Neural crest cell (in vitro differentiated cells): ENCODE results near the gene RALB. TPM values are rescaled to one million over a fixed set of nuclear protein-coding genes. Genes with fewer than 3 reads are reported as not detected.
A peak's percentile ranks its signal among the peaks of the same experiment; 100 is the strongest.

Source experiments
- DNase-seq: peaks from one replicate; pipeline ENCODE4 v3.0.0; 2021; ENCODE audit warnings: low read depth, mixed read lengths, low spot score
- H3K27ac Mint-ChIP-seq: one replicate; pipeline ENCODE4 v1.8.0; 2021; ENCODE audit warnings: mild to moderate bottlenecking, mixed read lengths; ENCODE audit not compliant: unreplicated experiment
- H3K27me3 Mint-ChIP-seq: 2 replicates; pipeline ENCODE4 v1.8.0; 2021; ENCODE audit warnings: low read depth, mild to moderate bottlenecking, mixed read lengths
- H3K36me3 Mint-ChIP-seq: 2 replicates; pipeline ENCODE4 v1.8.0; 2021; ENCODE audit warnings: low read depth, mild to moderate bottlenecking, mixed read lengths
- H3K4me1 Mint-ChIP-seq: 2 replicates; pipeline ENCODE4 v1.8.0; 2021; ENCODE audit warnings: mixed read lengths
- H3K4me3 Mint-ChIP-seq: one replicate; pipeline ENCODE4 v1.8.0; 2021; ENCODE audit warnings: mild to moderate bottlenecking, mixed read lengths
- H3K9me3 Mint-ChIP-seq: 2 replicates; pipeline ENCODE4 v1.8.0; 2021; ENCODE audit warnings: mixed read lengths
- total RNA-seq: library from RNA; stranded (reverse); gene quantifications from 2 replicates; pipeline ENCODE4 v1.2.1, GENCODE V29; 2021
- TF ChIP-seq, protein P1 (sequence below): fragments of 200-600 bp; sonication (generic); conservative IDR thresholded peaks from 2 replicates; pipeline ENCODE4 v1.5.0; 2021; ENCODE audit warnings: antibody characterized with exemption, mild to moderate bottlenecking

The RALB gene
- total RNA-seq, 1 donor from 2014 or later: 29.3 TPM

DNA sequence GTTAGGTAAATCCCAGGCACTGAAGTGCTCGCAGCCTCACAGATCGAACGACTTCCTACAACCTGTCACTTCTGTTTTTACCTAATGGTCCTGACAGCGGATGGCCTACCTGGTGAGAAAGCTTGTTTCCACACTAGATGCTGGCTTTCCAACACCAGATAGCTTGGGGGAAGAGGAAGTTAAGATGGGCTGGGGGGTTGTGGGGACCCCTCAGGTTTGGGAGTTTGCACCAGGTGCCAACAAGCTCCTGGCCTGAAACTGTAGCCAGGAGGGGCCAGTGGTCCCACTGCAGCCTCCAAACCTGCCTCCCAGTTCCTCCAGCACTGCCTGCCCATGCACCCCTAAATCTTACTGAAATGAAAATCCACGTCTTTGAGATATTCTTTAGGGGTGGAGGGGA, 33.4 kb upstream of the RALB start:
- H3K27ac Mint-ChIP-seq: no peak overlapping the region
- H3K27me3 Mint-ChIP-seq: peaks cover 9% of the 10 kb centered on the region
- H3K9me3 Mint-ChIP-seq: peaks cover 8% of the 10 kb centered on the region
- no peak for DNase-seq
- H3K36me3 Mint-ChIP-seq: peaks cover 37% of the 10 kb centered on the region
- peak overlapping the region; percentile 27 for H3K4me3 Mint-ChIP-seq
- TF ChIP-seq, protein P1, sequence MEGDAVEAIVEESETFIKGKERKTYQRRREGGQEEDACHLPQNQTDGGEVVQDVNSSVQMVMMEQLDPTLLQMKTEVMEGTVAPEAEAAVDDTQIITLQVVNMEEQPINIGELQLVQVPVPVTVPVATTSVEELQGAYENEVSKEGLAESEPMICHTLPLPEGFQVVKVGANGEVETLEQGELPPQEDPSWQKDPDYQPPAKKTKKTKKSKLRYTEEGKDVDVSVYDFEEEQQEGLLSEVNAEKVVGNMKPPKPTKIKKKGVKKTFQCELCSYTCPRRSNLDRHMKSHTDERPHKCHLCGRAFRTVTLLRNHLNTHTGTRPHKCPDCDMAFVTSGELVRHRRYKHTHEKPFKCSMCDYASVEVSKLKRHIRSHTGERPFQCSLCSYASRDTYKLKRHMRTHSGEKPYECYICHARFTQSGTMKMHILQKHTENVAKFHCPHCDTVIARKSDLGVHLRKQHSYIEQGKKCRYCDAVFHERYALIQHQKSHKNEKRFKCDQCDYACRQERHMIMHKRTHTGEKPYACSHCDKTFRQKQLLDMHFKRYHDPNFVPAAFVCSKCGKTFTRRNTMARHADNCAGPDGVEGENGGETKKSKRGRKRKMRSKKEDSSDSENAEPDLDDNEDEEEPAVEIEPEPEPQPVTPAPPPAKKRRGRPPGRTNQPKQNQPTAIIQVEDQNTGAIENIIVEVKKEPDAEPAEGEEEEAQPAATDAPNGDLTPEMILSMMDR: no peak
- H3K4me1 Mint-ChIP-seq: peaks cover 18% of the 10 kb centered on the region

DNA sequence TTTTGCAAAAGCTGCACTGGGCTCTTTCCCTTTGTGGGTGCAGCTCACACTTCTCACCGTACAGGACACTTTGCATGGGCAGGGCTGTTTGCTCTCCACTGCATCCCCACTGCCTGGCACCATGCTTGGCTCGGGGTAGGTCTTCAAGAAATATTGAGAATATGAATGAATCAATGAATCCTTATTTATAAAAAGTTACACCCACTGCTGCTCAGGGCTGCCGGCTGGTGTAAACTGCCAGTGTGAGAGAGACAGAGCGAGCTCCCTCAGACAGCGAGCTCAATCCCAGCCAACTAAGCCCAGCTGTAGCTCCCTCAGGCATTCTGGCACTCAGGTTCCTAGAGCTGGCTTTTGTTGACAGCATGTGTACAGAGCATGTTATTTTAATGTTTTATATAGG, 32.9 kb upstream of the RALB start:
- Mint-ChIP-seq H3K4me3 (no peak overlapping the region), H3K27ac (no peak overlapping the region), H3K9me3 (peaks cover 8% of the 10 kb centered on the region), H3K4me1 (peaks cover 18% of the 10 kb centered on the region), H3K27me3 (peaks cover 12% of the 10 kb centered on the region), H3K36me3 (peaks cover 37% of the 10 kb centered on the region)
- TF ChIP-seq, protein P1: no peak
- DNase-seq: no peak

DNA sequence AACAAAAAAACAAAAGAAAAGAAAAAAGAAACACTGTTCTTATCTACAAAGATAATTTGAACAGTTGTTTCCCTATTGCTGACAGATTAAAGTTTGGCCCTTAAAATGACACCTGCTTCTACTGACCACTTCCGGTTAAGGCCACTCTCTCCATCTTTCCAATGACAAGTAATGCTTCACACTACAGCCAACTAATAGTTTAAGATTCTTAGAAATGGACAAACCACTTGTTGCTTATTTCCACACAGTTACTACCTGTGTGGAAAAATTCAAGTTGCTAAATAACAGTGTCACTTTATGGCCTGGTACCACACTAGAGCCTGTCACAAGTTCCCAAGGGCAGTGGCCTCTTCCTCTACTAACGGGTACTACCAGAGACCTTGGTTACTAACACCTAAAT, 31.9 kb upstream of the RALB start:
- Mint-ChIP-seq H3K36me3 (peaks cover 37% of the 10 kb centered on the region), H3K27ac (no peak overlapping the region), H3K4me1 (peaks cover 18% of the 10 kb centered on the region), H3K27me3 (peaks cover 16% of the 10 kb centered on the region), H3K9me3 (peaks cover 8% of the 10 kb centered on the region), H3K4me3 (peak overlapping the region; percentile 84)
- TF ChIP-seq, protein P1: no peak
- DNase-seq: no peak

DNA sequence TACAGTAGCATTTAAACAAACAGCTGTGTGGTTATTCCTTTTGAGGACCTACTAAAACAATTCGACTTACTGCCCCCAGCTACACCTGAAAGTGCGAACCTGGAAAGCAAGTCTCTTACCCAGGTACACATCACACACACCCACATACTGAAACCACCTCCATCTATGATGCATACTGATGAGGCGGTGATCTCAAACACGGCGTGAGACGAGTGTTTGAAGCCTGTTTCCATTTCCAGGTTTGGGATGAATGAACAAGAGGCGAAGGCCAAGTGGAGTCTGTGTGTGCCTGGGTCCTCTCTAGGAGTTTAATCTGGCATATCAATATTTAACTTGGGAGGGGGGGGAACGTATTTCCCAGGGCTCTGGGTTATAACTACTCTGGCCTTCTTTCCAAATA, 31.0 kb upstream of the RALB start:
- Mint-ChIP-seq H3K27ac (no peak overlapping the region), H3K4me1 (peaks cover 18% of the 10 kb centered on the region), H3K36me3 (peaks cover 32% of the 10 kb centered on the region), H3K27me3 (peaks cover 20% of the 10 kb centered on the region), H3K4me3 (peak overlapping the region; percentile 84), H3K9me3 (peaks cover 3% of the 10 kb centered on the region)
- DNase-seq: no peak
- TF ChIP-seq, protein P1: no peak

DNA sequence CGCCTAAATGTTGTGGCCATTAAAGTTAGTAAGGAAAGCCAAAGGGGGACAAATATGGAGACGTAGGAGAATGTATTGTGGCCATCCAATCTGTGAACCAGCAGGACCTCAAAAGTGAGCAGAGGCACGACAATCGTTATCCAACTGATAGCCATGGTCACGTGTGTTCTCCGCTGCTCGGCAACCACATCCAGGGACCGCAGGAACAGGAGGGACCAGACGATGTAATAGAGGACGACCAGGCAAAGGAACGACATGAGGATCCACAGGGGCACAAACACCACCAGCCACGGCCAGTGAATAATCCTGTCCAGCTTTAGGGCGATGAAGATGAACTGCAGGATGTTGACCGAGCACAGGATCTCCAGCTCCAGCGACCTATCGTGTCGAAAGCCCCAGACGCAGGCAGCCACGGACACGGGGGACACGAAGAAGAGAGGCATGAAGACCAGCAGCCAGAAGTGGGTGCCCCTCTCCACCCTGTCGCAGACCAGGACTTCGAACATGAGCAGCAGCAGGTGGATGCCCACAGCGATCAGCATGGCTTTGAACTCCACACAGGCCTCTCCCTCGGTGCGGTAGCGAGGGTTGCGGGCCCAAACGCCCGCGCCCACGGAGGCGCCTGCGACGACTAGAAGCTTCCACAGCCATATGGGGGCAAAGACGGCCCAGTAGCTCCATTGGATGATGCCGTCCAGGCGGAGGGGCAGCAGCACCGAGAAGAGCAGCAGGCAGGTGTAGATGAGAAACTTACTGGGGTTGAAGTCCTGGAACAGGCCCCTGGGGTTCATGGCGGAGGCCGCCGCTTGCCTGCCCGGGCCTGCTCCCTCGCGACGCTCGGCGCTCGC, 30.2 kb upstream of the RALB start:
- Mint-ChIP-seq H3K27me3 (peaks cover 25% of the 10 kb centered on the region), H3K4me1 (peaks cover 22% of the 10 kb centered on the region), H3K27ac (no peak overlapping the region), H3K4me3 (peak overlapping the region; percentile 84), H3K9me3 (no peaks in the 10 kb centered on the region), H3K36me3 (peaks cover 29% of the 10 kb centered on the region)
- no peak for DNase-seq
- TF ChIP-seq, protein P1: no peak
